Right lobe of liver (tissue), 4 donors: ENCODE data around the gene CLDN7.

Experiments used
- POLR2A ChIP-seq: fragments of 450-650 bp; IDR thresholded peaks from one replicate; pipeline ENCODE4 v1.6.1; 2017; ENCODE audit warnings: antibody characterized with exemption, mild to moderate bottlenecking
- TF ChIP-seq, protein P1 (sequence below), 4 donors: fragments of 200-600 bp in 3 of 4; fragments of 450-650 bp in 1 of 4; IDR thresholded peaks; one replicate each; pipeline versions ENCODE4 v1.5.1 to v1.8.0; 2016 to 2022; ENCODE audit warnings: antibody characterized with exemption in 4 of 4, mild to moderate bottlenecking in 2 of 4
- donor health status: DM: no; HTN: no; CAD: no.
- donor health status: DM: no; HTN: no; CAD: no.
- donor health status: DM: no; HTN: yes; CAD: no.

GRCh38 chr17:7296189-7296861, 34.0 kb upstream of the CLDN7 start:
- no peak for TF ChIP-seq POLR2A
- TF ChIP-seq, protein P1, sequence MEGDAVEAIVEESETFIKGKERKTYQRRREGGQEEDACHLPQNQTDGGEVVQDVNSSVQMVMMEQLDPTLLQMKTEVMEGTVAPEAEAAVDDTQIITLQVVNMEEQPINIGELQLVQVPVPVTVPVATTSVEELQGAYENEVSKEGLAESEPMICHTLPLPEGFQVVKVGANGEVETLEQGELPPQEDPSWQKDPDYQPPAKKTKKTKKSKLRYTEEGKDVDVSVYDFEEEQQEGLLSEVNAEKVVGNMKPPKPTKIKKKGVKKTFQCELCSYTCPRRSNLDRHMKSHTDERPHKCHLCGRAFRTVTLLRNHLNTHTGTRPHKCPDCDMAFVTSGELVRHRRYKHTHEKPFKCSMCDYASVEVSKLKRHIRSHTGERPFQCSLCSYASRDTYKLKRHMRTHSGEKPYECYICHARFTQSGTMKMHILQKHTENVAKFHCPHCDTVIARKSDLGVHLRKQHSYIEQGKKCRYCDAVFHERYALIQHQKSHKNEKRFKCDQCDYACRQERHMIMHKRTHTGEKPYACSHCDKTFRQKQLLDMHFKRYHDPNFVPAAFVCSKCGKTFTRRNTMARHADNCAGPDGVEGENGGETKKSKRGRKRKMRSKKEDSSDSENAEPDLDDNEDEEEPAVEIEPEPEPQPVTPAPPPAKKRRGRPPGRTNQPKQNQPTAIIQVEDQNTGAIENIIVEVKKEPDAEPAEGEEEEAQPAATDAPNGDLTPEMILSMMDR (IDR thresholded peaks at IDR 0.05), result peak; percentile 92 to 97 (median 96)
